Measurements from ENCODE around the gene SLFN11. TPM values are rescaled to one million over a fixed set of nuclear protein-coding genes. Genes with fewer than 3 reads are reported as not detected.
"Not testable (repeated sequence)": the region's sequence is repeated elsewhere in the genome, so short reads cannot be mapped to it uniquely, and the experiment has no call there.

SLFN11 gene
- polyA plus RNA-seq, 3 donors from 2014 or later: 1.8 to 12.6 (median 7.0) TPM

DNA sequence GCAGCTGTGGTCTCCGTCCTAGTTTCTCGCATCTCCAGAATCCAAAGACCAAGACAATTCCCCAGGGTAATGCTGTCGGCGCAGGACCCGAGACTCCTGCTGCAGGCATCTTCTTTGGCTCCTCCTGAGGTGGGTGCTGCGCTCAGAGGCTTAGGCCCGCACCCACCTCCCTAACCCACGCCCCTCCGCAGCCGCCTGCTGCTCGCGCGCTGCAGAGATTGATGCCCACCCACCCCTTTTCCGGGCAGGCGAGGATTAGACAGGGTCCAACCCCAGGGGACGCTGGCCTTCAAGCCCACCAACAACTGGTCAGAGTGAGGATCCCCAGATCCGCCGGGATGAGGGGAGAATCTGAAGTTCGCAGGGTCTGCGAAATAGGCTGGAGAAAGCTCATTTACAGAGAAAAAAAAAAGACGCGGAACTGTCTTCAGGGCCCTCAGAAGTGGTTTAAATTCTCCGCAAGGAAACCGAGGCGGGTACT lies 27.9 kb downstream of the SLFN11 start:
- H3K36me3 Mint-ChIP-seq: peaks cover 5 to 8% (median 5%) of the 10 kb centered on the region in 3 donors
- DNase-seq: no peak
- peaks cover 0 to 14% (median 2%) of the 10 kb centered on the region in 6 donors for H3K9me3 Mint-ChIP-seq
- peaks cover 44 to 49% of the 10 kb centered on the region in 2 donors for H3K4me1 Mint-ChIP-seq
- H3K27me3 Mint-ChIP-seq (ENCODE audit: low read depth in 3 of 3): peaks cover 0 to 2% (median 2%) of the 10 kb centered on the region in 3 donors
- peak overlapping the region; percentile 92 to 98 (median 93) for H3K4me3 Mint-ChIP-seq
- H3K27ac Mint-ChIP-seq: peak overlapping the region; percentile 79 to 92 (median 86)

DNA sequence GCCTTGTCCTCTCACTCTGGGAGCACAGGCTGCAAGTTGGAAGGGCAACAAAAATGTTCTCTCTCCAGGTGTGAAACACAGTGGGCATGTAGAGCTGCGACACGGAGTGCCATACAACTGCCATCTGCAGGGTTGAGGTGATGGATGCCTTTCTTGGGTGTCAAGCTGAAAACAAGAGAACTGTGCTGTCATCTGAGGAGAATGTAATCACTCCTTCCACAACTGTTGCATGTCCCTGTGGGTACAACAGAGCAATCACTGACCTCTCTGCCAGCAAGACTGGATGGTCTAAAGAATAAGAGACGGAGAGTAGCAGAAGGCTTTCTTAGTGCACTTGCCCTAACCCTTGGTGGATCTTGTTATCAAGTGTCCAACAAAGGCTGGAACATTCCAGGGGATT lies 29.2 kb downstream of the SLFN11 start:
- peak overlapping the region in 1 of 6 donors; percentile 65 for H3K27ac Mint-ChIP-seq
- peaks cover 44 to 49% of the 10 kb centered on the region in 2 donors for H3K4me1 Mint-ChIP-seq
- peaks cover 0 to 2% (median 2%) of the 10 kb centered on the region in 3 donors for H3K27me3 Mint-ChIP-seq (ENCODE audit: low read depth in 3 of 3)

DNA sequence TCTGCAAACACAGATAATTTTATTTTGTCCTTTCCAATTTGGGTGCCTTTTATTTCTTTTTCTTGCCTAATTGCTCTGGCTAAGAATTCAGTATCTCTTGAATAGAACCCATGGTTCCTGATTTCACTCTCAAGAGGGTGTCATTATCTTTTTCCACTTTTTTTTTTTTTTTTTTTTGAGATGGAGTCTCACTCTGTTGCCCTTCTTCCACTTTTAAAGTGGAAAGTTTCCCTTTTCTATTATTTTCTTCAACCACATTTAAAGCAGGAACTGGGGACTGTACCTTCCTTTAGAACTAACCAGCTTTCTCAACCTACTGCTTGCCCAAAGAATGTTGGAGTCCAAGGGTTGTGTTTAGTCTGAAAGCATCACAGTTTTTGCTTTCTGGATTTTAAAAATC lies 31.1 kb downstream of the SLFN11 start:
- Mint-ChIP-seq H3K4me1 (peaks cover 38 to 43% of the 10 kb centered on the region in 2 donors), H3K9me3 (peaks cover 0 to 14% (median 2%) of the 10 kb centered on the region in 6 donors), H3K27me3 (ENCODE audit: low read depth in 3 of 3) (peaks cover 0 to 4% (median 2%) of the 10 kb centered on the region in 3 donors), H3K36me3 (peaks cover 4 to 8% (median 7%) of the 10 kb centered on the region in 3 donors), H3K27ac (peak overlapping the region in 5 of 6 donors; percentile 6 to 87 (median 79)), H3K4me3 (peak overlapping the region in 4 of 5 donors; percentile 70 to 85 (median 78))
- DNase-seq: no peak

More for the DNA sequence above, 29.2 kb downstream of the SLFN11 start:
- H3K4me3 Mint-ChIP-seq: peak overlapping the region in 4 of 5 donors; percentile 41 to 47 (median 46)
- H3K9me3 Mint-ChIP-seq: peaks cover 0 to 14% (median 2%) of the 10 kb centered on the region in 6 donors
- H3K36me3 Mint-ChIP-seq: peaks cover 4 to 8% (median 7%) of the 10 kb centered on the region in 3 donors
- no peak for DNase-seq

DNA sequence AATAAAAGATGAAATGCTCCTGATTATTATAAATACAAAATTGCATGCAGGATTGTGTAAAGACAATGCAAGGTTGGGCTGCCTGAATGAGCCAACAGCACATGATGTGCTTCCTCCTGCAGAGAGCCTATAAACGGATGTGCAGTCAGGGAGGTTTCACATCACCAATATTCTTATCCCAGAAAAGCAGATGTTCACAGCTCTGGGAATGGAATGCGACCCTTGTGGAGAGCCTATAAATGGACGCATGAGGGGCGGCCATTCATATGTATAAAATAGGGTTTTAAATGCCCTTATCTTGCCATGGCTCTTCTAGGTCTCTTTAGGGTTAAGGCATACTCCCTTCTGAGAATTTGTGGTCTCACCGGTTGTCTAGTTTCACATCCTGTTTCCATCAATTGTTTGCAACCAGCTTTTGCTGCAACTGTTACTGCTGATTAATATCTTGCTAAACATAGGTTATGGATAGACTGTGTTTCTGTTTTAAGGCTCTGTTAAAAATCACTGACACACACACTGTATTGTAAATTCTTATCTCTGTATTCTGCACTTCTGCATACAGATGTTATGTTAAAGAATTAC lies 31.9 kb downstream of the SLFN11 start:
- peak; percentile 41 to 57 (median 43) for DNase-seq
- H3K4me3 Mint-ChIP-seq: peak overlapping the region; percentile 30 to 85 (median 75)

DNA sequence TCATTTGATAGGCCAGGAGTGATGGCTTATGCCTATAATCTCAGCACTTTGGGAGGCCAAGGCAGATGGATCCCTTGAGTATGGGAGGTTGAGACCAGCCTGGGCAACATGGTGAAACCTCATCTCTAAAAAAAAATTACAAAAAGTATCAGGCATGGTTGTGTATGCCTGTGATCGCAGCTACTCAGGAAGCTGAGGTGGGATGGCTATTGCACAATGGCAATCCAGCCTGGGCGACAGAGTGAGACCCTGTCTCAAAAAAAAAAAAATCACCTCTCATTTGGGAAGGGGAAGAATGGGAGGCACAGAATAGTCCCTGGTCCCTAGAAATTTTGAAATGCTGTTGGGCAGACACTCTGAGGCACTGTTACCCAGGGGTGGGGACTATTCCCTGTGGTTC lies 35.2 kb downstream of the SLFN11 start:
- H3K4me1 Mint-ChIP-seq: peaks cover 21 to 22% of the 10 kb centered on the region in 2 donors
- H3K36me3 Mint-ChIP-seq: peaks cover 17 to 25% (median 24%) of the 10 kb centered on the region in 3 donors
- no peak overlapping the region for H3K4me3 Mint-ChIP-seq
- peaks cover 0 to 4% (median 3%) of the 10 kb centered on the region in 3 donors for H3K27me3 Mint-ChIP-seq (ENCODE audit: low read depth in 3 of 3)
- H3K27ac Mint-ChIP-seq: peak overlapping the region in 2 of 6 donors; percentile 16 to 39
- no peak for DNase-seq
- peaks cover 0 to 14% (median 2%) of the 10 kb centered on the region in 6 donors for H3K9me3 Mint-ChIP-seq

More for the DNA sequence above, 31.9 kb downstream of the SLFN11 start:
- Mint-ChIP-seq H3K4me1 (peaks cover 32 to 35% of the 10 kb centered on the region in 2 donors), H3K9me3 (peaks cover 0 to 14% (median 2%) of the 10 kb centered on the region in 6 donors), H3K27ac (peak overlapping the region in 5 of 6 donors; percentile 30 to 87 (median 79)), H3K27me3 (ENCODE audit: low read depth in 3 of 3) (peaks cover 0 to 4% (median 3%) of the 10 kb centered on the region in 3 donors), H3K36me3 (peaks cover 4 to 8% (median 7%) of the 10 kb centered on the region in 3 donors)

DNA sequence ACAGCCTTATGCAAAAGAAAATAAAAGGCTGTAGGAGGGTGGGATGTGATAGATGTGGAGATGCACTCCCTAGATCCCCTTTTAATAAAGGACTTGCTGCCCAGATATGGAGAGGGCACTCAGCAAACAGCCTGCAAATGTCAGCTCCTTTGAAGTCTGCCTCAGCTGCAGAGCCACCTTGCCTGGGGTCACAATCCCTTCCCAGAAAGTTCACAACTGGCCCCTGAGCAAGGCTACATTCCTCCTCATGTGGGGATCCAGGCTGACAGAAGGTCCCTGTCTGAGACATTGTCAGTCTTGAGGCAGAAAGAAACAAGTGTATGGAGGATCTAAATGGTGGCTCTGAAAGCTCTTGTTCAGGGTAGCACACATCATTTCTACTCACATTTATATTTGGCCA lies 36.1 kb downstream of the SLFN11 start:
- DNase-seq: no peak
- Mint-ChIP-seq H3K27ac (peak overlapping the region in 1 of 6 donors; percentile 48), H3K4me1 (peaks cover 13 to 14% of the 10 kb centered on the region in 2 donors), H3K4me3 (no peak overlapping the region), H3K9me3 (peaks cover 0 to 10% (median 2%) of the 10 kb centered on the region in 6 donors), H3K27me3 (ENCODE audit: low read depth in 3 of 3) (peaks cover 0 to 4% (median 3%) of the 10 kb centered on the region in 3 donors), H3K36me3 (peaks cover 25 to 32% (median 29%) of the 10 kb centered on the region in 3 donors)

DNA sequence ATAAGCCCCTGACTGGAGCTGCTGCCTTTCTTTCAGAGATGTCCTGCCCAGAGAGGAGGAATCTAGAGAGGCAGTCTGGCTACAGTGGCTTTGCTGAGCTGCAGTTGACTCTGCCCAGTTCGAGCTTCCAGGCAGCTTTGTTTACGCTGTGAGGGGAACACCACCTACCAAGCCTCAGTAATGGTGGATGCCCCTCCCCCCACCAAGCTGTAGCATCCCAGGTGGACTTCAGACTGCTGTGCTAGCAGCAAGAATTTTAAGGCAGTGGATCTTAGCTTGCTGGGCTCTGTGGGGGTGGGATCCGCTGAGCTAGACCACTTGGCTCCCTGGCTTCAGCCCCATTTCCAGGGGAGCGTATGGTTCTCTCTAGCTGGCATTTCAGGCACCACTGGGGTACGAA lies 39.8 kb downstream of the SLFN11 start:
- DNase-seq; H3K27ac Mint-ChIP-seq; H3K4me3 Mint-ChIP-seq; H3K27me3 Mint-ChIP-seq (ENCODE audit: low read depth in 3 of 3); H3K9me3 Mint-ChIP-seq; H3K4me1 Mint-ChIP-seq: not testable (repeated sequence)
- H3K36me3 Mint-ChIP-seq: peaks cover 26 to 63% (median 38%) of the 10 kb centered on the region in 3 donors

DNA sequence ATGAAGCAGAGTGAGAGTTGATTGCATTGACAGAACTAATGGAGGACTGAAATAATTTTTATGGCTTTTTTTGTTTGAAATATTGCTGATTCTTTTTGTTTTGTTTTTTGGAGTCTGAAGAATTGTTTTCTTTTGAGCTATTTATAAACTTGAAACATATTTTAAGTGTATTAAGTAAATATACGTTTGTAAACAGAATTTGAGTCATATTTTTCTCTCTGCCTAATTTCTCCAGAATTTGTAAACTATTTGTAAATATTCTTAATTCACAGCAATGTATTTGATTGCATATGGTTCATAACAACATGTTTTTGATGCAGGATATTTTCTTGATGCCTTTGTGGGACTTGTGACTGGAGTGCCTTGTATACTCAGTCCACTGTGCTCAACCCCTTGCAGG lies 50.7 kb downstream of the SLFN11 start:
- Mint-ChIP-seq H3K9me3 (no peaks in the 10 kb centered on the region), H3K36me3 (peaks cover 25 to 57% (median 57%) of the 10 kb centered on the region in 3 donors), H3K4me3 (no peak overlapping the region), H3K4me1 (peaks cover 12 to 16% of the 10 kb centered on the region in 2 donors), H3K27ac (no peak overlapping the region), H3K27me3 (ENCODE audit: low read depth in 3 of 3) (no peaks in the 10 kb centered on the region)
- no peak for DNase-seq

DNA sequence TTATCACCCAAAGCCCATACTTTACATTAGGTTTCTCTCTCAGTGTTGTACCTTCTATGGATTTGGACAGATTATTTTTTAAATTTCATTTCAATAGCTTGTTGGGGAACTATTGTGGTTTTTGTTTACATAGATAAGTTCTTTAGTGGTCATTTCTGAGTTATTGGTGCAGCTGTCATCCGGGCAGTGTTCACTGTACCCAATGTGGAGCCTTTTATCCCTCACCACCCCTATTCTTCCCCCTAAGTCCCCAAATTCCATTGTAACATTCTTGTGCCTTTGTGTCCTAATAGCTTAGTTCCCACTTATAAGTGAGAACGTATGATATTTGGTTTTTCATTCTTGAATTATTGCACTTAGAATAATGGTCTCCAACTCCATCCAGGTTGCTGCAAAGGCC lies 57.5 kb downstream of the SLFN11 start:
- Mint-ChIP-seq H3K36me3 (peaks cover 0 to 8% (median 0%) of the 10 kb centered on the region in 3 donors), H3K27ac (peak overlapping the region; percentile 35 to 99 (median 96)), H3K27me3 (ENCODE audit: low read depth in 3 of 3) (peaks cover 0 to 4% (median 0%) of the 10 kb centered on the region in 3 donors), H3K4me1 (peaks cover 50 to 71% of the 10 kb centered on the region in 2 donors), H3K9me3 (no peaks in the 10 kb centered on the region), H3K4me3 (peak overlapping the region in 2 of 5 donors; percentile 22 to 78)
- no peak for DNase-seq

DNA sequence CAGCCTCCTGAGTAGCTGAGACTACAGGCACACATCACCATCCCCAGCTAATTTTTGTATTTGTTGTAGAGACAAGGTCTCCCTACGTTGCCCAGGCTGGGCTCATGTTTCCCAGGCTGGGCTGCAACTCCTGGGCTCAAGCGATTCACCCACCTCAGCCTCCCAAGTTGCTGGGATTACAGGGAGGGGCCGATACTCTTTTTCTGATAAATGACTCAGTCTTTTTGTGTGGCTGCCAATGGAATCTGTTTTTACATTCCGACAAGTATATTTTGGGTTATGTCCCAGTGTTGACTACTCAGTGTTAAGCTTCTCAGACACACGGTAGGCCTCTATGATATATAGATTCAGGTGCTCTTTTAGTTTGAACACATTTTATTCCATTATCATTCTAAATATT lies 58.1 kb downstream of the SLFN11 start:
- peak overlapping the region; percentile 80 to 99 (median 96) for H3K27ac Mint-ChIP-seq
- peaks cover 0 to 4% (median 0%) of the 10 kb centered on the region in 3 donors for H3K27me3 Mint-ChIP-seq (ENCODE audit: low read depth in 3 of 3)
- H3K9me3 Mint-ChIP-seq: no peaks in the 10 kb centered on the region
- peak overlapping the region; percentile 38 to 95 (median 78) for H3K4me3 Mint-ChIP-seq
- DNase-seq: no peak
- peaks cover 50 to 71% of the 10 kb centered on the region in 2 donors for H3K4me1 Mint-ChIP-seq
- H3K36me3 Mint-ChIP-seq: peaks cover 0 to 5% (median 0%) of the 10 kb centered on the region in 3 donors

DNA sequence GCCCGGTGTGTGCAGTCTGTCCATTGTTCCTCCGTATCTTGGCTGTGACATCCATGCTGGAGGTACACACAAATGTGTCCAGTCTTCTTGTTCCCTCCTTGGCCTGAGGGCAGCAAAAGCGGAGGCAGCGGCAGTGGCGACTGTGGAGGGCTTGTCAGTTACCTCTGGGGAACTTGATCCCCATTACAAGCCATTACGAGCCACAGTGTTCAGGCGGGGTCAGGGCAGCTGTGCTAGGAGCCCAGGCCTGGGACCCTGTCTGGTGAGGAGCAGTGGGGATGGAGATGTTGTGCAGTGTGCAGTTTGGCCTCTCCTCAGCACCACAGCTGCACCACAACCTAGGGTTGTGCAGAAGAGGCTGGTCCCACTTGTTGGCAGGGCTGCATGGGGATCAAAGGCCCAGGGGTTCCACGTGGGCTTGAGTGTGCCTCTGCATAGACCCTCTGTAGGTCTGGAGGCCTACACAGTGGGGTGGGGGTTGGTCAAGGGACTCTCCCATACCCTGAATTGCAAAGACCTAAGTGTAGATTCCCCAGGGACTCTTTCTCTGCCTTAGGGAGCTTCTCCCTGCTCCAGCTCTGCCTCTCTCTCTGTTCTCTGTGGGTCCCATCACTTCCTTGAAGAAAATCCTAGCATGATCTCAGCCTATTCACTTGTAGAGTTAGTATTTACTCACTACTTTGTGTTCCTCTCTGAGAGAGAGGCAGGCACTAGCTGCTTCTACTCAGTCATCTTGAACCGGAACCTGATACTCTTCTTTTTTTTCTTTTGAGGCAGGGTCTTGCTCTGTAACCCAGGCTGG lies 58.8 kb downstream of the SLFN11 start:
- H3K36me3 Mint-ChIP-seq: peaks cover 0 to 5% (median 0%) of the 10 kb centered on the region in 3 donors
- H3K27me3 Mint-ChIP-seq (ENCODE audit: low read depth in 3 of 3): peaks cover 0 to 4% (median 0%) of the 10 kb centered on the region in 3 donors
- H3K9me3 Mint-ChIP-seq: no peaks in the 10 kb centered on the region
- no peak for DNase-seq
- H3K4me3 Mint-ChIP-seq: peak overlapping the region; percentile 94 to 98 (median 97)
- H3K27ac Mint-ChIP-seq: peak overlapping the region; percentile 94 to 99 (median 98)
- H3K4me1 Mint-ChIP-seq: peaks cover 49 to 70% of the 10 kb centered on the region in 2 donors

DNA sequence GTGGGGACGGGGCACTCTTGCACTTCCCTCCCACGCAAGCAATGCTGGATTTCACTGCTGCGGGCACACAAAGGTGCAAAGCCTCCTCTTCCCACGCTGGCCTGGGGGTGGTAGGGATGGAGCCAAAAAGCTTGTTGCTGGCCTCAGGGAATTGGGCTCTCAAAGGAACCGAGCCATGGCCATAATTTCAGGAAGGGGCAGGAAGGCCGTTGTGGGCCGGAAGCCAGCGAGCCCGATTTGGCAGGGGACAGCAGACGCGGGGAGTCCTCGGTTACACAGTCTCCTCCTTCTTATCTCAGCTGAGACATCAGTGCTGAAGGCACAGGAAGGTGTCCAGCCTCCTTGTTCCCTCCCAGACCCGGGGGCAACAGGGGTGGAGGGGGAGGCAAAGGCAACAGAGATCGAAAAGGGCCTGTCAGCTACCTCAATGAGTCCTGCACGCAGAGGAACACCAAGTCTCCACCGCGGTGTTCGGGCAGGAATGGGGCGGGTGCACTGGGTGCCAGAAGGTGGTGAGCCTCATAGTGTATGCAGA lies 59.5 kb downstream of the SLFN11 start:
- DNase-seq: peak; percentile 31 to 38 (median 36)
- no peaks in the 10 kb centered on the region for H3K36me3 Mint-ChIP-seq
- peaks cover 44 to 64% of the 10 kb centered on the region in 2 donors for H3K4me1 Mint-ChIP-seq
- H3K9me3 Mint-ChIP-seq: peaks cover 0 to 4% (median 0%) of the 10 kb centered on the region in 6 donors
- peak overlapping the region; percentile 94 to 98 (median 97) for H3K4me3 Mint-ChIP-seq
- peak overlapping the region; percentile 94 to 99 (median 98) for H3K27ac Mint-ChIP-seq
- peaks cover 0 to 4% (median 0%) of the 10 kb centered on the region in 3 donors for H3K27me3 Mint-ChIP-seq (ENCODE audit: low read depth in 3 of 3)
